ENCODE measurements around the gene ACAA1. TPM values are rescaled to one million over a fixed set of nuclear protein-coding genes. Genes with fewer than 3 reads are reported as not detected.

Gene ACAA1
- total and polyA plus RNA-seq, 10 donors: 68.4 to 120 (median 82.5) TPM

DNA sequence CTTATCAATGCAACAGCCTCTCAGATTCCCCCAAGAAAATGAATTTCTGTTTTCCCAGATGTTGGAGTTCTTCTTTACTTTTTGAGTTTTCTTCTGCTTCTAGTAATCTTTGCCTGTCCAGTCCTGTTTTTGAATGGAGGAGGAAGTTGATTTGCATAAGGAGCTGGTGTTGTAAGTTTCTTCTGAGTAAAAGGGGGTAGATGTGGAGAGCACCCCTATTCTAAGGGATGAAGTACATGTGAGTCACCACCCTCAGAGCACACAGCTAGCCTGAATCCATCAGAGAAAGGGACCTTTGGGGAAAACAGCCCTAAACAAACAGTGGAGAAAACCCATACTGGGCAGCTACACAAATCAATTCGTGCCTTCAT is 34.5 kb downstream of the ACAA1 start:
- WGBS, 5 donors: 55 to 80% (median 73%) methylated on average over 1 of the region's 1 CpG
- H3K4me3 ChIP-seq: no peak overlapping the region
- peaks cover 0 to 24% (median 14%) of the 10 kb centered on the region in 8 donors for H3K9me3 ChIP-seq
- H3K27me3 ChIP-seq (replicated peaks in 1 of 7): no peaks in the 10 kb centered on the region
- TF ChIP-seq POLR2AphosphoS5 (IDR thresholded peaks at IDR 0.05): no peak
- no peak for TF ChIP-seq CTCF (IDR thresholded peaks at IDR 0.05 in 8 of 11, conservative IDR thresholded peaks at IDR 0.05 in 3 of 11)
- no peak for TF ChIP-seq POLR2A (IDR thresholded peaks at IDR 0.05)
- DNase-seq: no peak
- intact Hi-C loops (cut with DNase I; ENCODE audit: low total_unique reads): no loop called here
- peaks cover 0 to 32% (median 12%) of the 10 kb centered on the region in 6 donors for H3K4me1 ChIP-seq
- H3K36me3 ChIP-seq: no peaks in the 10 kb centered on the region
- peak overlapping the region in 5 of 8 donors; percentile 2 to 79 (median 52) for H3K27ac ChIP-seq

DNA sequence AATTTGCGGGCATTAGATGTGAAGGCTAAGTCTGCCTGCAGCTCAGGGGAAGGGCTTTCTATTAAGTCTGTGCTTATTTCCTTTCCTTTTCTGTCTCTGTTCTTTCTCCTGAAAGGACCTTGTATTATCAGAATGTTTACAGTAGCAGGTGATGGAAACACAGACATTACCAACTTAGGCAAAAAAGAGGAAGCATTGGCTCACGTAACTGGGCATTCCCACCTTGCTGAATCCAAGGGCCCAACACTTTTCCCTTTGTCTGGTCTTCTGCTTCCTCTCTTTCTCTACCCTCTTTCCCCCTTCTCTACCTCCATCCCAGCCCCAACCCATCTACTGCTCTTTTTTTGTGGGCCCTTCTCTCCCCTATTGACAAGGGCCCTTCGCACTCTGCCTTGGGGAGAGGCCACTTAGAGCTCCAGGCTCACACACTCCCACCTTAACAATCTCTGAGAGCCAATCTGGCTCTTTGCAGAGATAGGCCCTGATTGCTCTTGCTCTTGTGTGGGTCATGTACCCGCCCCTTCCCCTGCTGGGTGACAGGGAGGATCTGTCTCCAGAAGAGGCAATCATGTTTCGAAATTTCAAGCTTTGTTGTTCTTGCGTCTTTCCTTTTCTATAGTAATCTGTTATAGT is 35.0 kb downstream of the ACAA1 start:
- Histone ChIP-seq H3K36me3 (no peaks in the 10 kb centered on the region), H3K4me1 (peaks cover 0 to 28% (median 12%) of the 10 kb centered on the region in 6 donors), H3K4me3 (no peak overlapping the region), H3K27ac (peak overlapping the region in 5 of 8 donors; percentile 2 to 79 (median 52)), H3K27me3 (replicated peaks in 1 of 7) (no peaks in the 10 kb centered on the region), H3K9me3 (peaks cover 0 to 24% (median 14%) of the 10 kb centered on the region in 8 donors)
- no peak for DNase-seq
- WGBS, 5 donors: 66 to 81% (median 74%) methylated on average over 6 of the region's 6 CpGs
- TF ChIP-seq POLR2A (IDR thresholded peaks at IDR 0.05) (no peak), CTCF (IDR thresholded peaks at IDR 0.05 in 8 of 11, conservative IDR thresholded peaks at IDR 0.05 in 3 of 11) (no peak), POLR2AphosphoS5 (IDR thresholded peaks at IDR 0.05) (no peak)
- intact Hi-C loops (cut with DNase I; ENCODE audit: low total_unique reads): no loop called here

GRCh38 chr3:38100498-38100897 is 36.4 kb downstream of the ACAA1 start:
- peaks cover 0 to 27% (median 12%) of the 10 kb centered on the region in 6 donors for H3K4me1 ChIP-seq
- TF ChIP-seq POLR2AphosphoS5 (IDR thresholded peaks at IDR 0.05): no peak
- no peak for TF ChIP-seq CTCF (IDR thresholded peaks at IDR 0.05 in 8 of 11, conservative IDR thresholded peaks at IDR 0.05 in 3 of 11)
- no peaks in the 10 kb centered on the region for H3K27me3 ChIP-seq (replicated peaks in 1 of 7)
- DNase-seq: no peak
- H3K9me3 ChIP-seq: peaks cover 0 to 16% (median 6%) of the 10 kb centered on the region in 8 donors
- no peak overlapping the region for H3K27ac ChIP-seq
- H3K4me3 ChIP-seq: no peak overlapping the region
- intact Hi-C loops (cut with DNase I; ENCODE audit: low total_unique reads): no loop called here
- no peaks in the 10 kb centered on the region for H3K36me3 ChIP-seq
- WGBS, 5 donors: 79 to 93% (median 85%) methylated on average over 3 of the region's 3 CpGs

DNA sequence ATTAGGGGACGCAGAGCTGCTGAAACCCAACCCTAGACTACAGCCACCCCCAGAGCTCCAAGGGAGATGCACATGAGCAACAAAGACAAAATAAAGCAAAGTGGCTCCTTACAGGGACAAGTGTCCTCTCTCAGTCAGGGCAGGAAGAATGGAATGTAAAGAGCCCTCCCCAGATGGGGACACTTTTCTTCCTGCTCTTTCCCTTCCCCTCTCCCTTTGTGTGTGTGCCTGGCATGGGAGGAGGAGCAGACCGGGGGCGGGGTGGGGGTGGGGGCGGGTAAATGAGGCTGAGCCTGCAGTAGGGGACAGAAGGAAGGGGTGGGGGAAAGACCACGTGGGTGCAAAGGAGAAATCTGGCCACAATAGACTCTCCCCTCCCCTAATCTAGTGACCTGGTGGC is 37.4 kb downstream of the ACAA1 start:
- Histone ChIP-seq H3K27me3 (replicated peaks in 1 of 7) (no peaks in the 10 kb centered on the region), H3K27ac (no peak overlapping the region), H3K9me3 (peaks cover 0 to 6% (median 0%) of the 10 kb centered on the region in 8 donors), H3K4me3 (no peak overlapping the region), H3K36me3 (no peaks in the 10 kb centered on the region), H3K4me1 (peaks cover 0 to 27% (median 12%) of the 10 kb centered on the region in 6 donors)
- WGBS, 5 donors: 41 to 64% (median 49%) methylated on average over 5 of the region's 5 CpGs
- TF ChIP-seq CTCF (IDR thresholded peaks at IDR 0.05 in 8 of 11, conservative IDR thresholded peaks at IDR 0.05 in 3 of 11): no peak
- no peak for TF ChIP-seq POLR2A (IDR thresholded peaks at IDR 0.05)
- no peak for TF ChIP-seq POLR2AphosphoS5 (IDR thresholded peaks at IDR 0.05)
- intact Hi-C loops (cut with DNase I; ENCODE audit: low total_unique reads): no loop called here
- no peak for DNase-seq
